GM11168 (cell line): ENCODE data around the gene KRT84.
"Not testable (repeated sequence)": the region's sequence is repeated elsewhere in the genome, so short reads cannot be mapped to it uniquely, and the experiment has no call there.

Experiments used
- in situ Hi-C: fragments of 300-500 bp; cut with MboI; formaldehyde crosslinking; loops from one replicate; pipeline ENCODE4 v1.12.0; 2022; ENCODE audit warnings: low sequenced_read_pairs; ENCODE audit not compliant: unreplicated experiment

Gene KRT84

DNA sequence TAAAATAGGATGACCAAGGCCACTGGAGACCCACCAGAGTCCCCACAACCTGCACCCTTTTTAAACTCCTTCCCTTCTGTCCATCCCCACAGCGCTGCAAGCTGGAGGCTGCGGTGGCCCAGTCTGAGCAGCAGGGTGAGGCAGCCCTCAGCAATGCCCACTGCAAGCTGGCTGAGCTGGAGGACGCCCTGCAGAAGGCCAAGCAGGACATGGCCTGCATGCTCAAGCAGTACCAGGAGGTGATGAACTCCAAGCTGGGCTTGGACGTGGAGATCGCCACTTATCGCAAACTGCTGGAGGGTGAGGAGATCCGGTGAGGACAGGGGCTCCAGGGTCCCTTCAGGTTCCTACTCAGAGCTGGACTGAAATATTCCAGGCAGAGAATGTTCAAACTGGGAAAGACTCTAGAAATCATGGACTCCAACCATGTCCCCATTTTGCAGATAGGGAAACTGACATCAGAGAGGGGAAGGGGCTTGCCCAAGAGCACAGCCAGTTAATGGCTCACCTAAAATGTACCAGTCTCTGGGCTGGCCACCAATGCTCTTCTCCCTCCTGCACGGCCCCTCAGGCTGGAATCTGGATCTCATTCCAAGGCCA, 35.3 kb downstream of the KRT84 start:
- in situ Hi-C loops: no loop called here

DNA sequence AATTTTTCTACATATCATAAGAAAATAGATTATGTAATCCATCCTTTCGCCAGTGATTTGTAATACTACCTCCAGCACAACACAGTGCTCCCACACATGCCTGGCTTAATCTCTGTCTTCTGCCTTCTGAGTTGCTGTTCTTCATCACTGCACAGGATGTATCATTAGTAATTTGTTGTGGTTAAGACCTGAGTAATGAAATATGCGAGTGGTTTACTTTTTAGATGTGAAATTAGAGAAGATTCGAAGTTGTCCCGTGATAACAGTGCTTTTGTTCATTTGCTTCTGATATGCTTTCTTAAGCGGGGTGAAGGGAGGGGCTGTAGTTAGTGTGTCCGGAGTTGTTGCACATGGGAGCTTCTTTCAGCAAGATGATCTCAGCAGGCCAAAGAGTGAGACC, 36.3 kb downstream of the KRT84 start:
- in situ Hi-C loops: no loop called here

DNA sequence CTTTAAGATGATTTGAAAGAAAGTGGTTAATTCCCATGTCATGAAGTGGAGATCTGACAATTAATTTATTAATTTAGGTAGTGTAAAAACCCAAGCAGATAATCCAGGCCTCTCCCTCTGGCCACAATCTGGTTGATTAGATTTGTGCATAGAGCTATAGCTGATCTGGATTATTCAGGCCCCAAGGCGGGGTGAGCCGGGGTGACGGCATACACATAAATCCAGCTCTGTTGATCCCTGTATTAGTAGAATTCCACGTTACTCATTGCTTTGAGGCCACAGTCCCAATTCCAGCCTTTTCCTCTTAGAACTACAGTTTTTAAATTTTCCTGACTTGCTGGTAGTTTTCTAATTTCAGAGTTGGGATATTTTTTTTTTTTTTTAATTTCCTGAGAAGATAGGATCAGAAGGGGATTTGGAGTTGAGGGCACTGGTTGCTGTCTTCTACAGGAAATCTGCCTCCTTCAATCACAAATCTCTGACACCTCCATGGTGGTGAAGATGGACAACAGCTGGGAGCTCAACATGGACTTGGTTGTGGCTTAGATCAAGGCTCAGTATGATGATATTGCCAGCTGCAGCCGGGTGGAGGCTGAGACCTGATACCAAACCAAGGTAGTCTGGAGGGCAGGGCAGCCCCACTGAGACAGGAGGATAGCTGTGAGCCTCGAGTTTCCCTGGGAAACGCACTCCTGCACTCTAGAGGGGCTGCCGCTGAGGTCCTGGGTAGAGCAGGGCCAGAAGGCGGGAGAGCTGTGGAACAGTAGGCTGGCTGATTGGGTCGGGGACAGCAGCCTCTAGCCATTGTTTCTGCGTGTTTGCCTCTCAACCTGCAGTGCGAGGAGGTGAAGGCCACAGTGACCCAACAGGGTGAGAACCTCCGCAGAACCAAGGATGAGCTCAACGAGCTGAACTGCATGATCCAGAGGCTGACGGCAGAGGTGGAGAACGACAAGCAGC, 37.6 kb downstream of the KRT84 start:
- in situ Hi-C loops: no loop called here

DNA sequence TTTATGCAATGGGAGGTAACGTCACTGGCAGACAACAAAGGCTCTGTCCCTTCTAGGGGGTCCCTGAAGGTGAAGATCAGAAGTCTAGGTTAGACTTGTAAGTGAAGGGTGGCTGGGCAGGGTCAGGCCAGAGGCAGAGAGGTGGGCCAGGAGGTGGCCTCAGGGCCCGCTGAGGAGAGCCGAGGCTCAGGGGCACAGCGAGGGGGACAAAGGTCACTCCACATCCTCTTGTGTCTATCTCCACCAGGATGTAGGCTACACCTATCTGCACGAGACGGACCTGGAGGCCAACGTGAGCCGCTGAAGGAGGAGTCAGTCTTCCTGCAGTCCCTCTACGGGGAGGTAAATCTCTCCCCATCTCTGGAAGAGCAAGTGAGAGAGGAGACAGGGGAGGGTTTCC, 38.4 kb downstream of the KRT84 start:
- in situ Hi-C loops: no loop called here

DNA sequence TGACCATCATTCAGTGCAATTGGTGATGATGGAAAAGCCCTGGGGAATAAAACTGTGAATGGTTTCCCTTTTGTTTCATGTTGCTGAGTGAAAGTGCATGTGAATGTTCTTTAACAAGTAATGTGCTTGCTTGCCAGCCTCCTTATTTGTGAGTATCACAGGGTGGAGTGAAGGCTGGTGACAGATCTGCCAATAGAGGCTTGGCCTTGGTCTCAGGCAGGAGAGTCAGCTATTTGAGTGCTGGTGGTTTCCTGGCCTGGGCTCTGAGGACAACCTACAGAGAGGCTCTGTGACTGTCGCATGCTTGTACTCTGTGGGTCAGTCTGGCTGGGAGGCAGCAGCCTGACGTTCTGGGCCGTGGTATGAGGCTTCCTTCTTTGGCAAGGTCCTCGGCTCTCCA, 38.9 kb downstream of the KRT84 start:
- in situ Hi-C loops: no loop called here

DNA sequence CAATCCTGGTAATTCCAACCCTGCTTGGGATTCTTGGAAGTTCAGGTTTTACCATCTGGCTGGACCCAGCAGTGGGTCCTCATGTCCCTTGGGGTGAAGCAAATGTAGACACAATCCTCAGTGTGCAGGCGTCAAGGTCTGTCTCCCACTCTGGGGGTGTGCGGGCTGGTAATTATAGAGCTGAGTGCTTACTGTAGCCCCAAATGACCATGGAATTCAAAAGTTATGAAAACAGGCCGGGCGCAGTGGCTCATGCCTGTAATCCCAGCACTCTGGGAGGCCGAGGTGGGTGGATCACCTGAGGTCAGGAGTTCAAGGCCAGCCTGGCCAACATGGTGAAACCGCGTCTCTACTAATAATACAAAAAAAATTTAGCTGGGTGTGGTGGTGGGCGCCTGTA, 40.4 kb downstream of the KRT84 start:
- in situ Hi-C loops: not testable (repeated sequence)

- in situ Hi-C loops: no loop called here
Measured at GRCh38 chr12:52344111-52344510, 41.3 kb downstream of the KRT84 start.

GRCh38 chr12:52343550-52343949, 41.9 kb downstream of the KRT84 start:
- in situ Hi-C loops: no loop called here

DNA sequence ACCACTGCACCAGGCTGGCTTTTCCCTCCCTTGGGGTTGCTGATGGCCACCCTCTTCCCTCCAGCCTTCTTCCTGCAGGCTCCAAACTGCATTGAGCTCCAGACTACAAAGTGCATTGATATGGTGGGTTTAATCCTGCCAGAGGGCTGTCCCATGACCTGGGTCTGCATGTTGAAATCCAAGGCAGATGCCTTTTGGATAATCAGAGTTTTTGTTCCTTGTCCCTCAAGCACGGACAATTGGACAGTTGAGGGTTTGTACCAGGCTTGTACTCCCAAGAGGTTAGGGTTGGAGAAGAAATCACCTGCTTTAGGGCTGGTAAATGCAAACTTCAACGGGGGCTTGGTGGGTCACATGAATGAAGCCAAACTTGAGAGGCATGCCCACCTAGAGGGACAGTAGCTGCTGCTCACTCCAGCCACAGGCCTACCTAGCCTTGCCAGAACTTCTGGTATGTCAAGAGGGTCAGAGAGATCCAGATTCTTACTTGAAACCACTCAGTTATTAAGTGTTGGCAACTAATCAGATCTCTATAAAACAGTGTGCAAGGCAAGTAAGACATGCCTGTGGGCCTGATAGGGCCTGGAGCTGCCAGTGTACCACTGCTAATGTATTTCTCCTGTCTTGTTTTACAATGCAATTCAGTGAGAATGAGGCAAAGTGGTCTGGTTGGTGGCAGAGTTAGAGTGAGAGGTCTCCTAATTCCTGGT, 42.5 kb downstream of the KRT84 start:
- in situ Hi-C loops: no loop called here

DNA sequence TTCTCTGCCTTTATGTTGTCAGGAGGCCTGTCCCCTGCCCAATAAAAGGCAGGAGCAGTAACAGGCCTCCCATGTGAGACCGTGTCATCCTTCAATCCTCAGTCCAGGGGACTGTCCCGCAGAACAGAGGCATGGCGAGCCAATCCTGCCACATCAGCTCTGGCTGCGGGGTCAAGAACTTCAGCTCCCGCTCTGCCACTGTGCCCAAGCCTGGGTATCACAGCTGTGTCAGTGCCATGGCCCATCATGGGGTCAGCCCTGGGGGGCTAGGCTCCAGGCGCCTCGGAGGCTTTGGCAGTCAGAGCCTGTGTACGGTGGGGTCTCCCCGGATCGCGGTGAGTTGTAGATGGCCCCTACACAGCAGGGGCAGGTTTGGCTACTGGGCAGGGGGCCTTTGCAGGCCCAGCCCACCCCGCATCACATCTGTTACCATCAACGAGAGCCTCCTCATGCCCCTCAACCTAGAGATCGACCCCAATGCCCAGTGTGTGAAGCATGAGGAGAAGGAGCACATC, 44.3 kb downstream of the KRT84 start:
- in situ Hi-C loops: no loop called here

DNA sequence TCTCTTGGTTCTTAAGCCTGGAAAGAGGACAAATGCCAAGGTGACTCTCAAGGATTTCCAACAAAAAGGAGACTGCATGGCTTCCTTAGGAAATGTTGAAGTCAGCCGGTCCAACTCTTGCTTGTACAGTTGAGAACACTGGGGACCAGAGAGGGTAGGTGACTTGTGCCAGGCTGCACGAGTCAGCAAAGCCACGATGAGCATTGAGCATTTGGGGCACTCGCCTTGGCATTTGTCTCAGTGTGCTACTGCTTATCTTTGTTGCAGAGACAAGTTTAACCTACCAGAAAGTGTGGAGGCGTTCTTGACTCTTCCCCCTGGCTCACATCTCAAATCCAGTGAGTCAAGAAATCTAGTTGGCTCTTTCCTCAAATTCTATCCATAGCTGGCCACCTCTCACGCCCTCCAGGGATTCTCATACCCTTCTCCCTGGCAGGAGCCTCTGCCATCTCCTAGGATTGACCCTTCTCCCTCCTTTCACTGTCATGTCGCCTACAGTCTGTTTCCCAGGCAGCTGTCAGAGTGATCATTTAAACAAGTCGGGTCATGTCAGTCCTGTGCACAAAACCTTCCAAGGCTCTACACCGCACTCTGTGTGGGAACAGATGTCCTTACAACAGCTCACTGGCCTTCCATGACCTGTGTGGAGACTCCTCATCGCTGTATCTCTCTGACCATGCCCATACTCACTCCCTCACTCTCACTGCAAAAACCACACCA, 47.1 kb downstream of the KRT84 start:
- in situ Hi-C loops: no loop called here

DNA sequence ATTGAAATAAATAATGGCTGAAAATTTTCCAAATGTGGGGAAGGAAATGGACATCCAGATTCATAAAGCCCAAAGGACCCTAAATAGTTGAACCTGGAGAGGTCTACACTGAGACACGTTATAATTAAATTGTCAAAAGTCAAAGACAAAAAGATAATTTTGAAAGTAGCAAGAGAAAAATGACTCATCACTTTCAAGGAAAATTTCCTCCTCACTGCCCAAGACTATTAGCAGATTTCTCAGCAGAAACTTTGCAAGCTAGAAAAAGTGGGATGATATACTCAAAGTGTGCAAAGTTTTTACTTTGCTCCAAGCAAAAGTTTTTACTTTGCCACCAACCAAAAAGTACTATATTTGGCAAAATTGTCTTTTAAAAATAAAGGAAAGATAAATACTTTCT, 48.4 kb downstream of the KRT84 start:
- in situ Hi-C loops: no loop called here

DNA sequence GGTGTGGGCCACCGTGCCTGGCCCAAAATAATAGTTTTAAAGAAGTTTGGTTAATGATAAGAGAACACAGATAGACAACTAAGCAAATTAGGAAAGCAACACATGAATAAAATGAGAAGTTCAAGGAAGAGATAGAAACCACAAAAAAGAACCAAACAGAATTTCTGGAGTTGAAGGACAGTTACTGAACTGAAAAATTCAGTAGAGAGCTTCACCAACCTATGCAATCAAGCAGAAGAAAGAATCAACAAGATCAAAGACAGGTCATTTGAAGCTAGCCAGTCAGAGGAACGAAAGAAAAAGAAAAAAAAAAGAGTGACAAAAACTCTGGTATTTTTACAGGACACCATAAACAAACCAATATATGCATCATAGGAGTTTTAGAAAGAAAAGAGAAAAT, 48.8 kb downstream of the KRT84 start:
- in situ Hi-C loops: no loop called here

GRCh38 chr12:52335598-52336262, 49.7 kb downstream of the KRT84 start:
- in situ Hi-C loops: no loop called here

DNA sequence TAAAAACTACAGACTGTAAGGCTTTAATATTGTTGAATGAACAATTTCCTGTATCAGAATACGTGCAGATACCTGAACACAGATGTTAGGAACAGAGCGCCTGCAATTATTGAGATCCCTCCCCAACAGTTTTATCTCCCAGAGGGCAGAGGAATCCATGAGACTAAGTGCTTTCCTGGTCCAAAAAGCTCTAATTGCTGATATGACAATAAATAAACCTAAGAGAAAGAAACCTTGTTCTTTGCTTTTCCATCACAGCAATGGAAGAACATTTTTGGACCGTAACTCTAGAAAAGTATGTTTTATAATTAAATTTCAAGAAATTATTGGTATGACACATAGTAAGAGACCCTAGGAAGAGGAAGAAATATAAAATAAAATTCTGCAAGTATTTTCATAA, 51.3 kb downstream of the KRT84 start:
- in situ Hi-C loops: no loop called here

DNA sequence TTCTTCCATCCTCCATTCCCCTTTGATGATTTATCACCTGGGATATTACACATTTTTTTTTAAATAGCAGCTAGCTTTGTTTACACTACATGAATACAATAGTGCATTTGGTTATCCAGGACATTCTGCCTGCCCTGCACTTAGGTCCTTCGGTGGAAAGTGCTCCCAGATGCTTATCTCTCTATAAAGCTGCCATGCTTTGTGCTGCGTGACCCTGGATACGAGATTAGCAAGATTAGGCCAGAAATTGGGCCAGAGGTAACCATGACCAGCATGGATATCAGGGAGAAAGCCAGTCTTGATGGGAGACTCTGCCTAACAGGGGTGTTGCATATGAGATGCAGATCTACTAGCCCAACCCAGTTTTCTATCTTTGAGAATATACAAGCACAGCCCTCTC, 52.1 kb downstream of the KRT84 start:
- in situ Hi-C loops: no loop called here

GRCh38 chr12:52332381-52332780, 53.1 kb downstream of the KRT84 start:
- in situ Hi-C loops: no loop called here

GRCh38 chr12:52331833-52332232, 53.6 kb downstream of the KRT84 start:
- in situ Hi-C loops: no loop called here

GRCh38 chr12:52331039-52331438, 54.4 kb downstream of the KRT84 start:
- in situ Hi-C loops: no loop called here
